Fibroblast of lung (primary cell): ENCODE results near the gene COLGALT1. TPM values are rescaled to one million over a fixed set of nuclear protein-coding genes. Genes with fewer than 3 reads are reported as not detected.

Source experiments
- DNase-seq, 2 donors: peaks; one replicate each; pipeline versions ENCODE4 v3.0.0 to v3.0.0-alpha.2; 2010; ENCODE audit warnings: low read depth in 2 of 2
- H2AFZ ChIP-seq: 2 replicates; pipeline ENCODE4 v1.5.1; 2012; ENCODE audit warnings: low read length, control low read depth, inconsistent platforms
- H3K27ac ChIP-seq: 2 replicates; pipeline ENCODE4 v1.5.1; 2011; ENCODE audit warnings: low read length, control low read depth; ENCODE audit not compliant: insufficient read depth
- H3K27me3 ChIP-seq: 2 replicates; pipeline ENCODE4 v1.5.1; 2011; ENCODE audit warnings: mild to moderate bottlenecking, low read length; ENCODE audit not compliant: control insufficient read depth, insufficient read depth
- H3K36me3 ChIP-seq: 2 replicates; pipeline ENCODE4 v1.5.1; 2011; ENCODE audit warnings: low read length; ENCODE audit not compliant: control insufficient read depth, insufficient read depth
- H3K4me1 ChIP-seq: 2 replicates; pipeline ENCODE4 v1.5.1; 2011; ENCODE audit warnings: low read length; ENCODE audit not compliant: control insufficient read depth, insufficient read depth; ENCODE audit errors: extremely low read depth
- H3K4me2 ChIP-seq: 2 replicates; pipeline ENCODE4 v1.5.1; 2011; ENCODE audit warnings: low read length, control low read depth; ENCODE audit not compliant: insufficient read depth; ENCODE audit errors: extremely low read depth
- H3K4me3 ChIP-seq, 4 experiments: fragments of 200-600 bp in 1 of 4; sonication (generic) in 1 of 4; replicated peaks in 1 of 4; 2 replicates each; pipeline ENCODE4 v1.5.1; 2011 to 2016; ENCODE audit warnings: low read length in 4 of 4, low read depth in 3 of 4, mild to moderate bottlenecking in 3 of 4, control low read depth in 2 of 4, inconsistent platforms in 1 of 4, mixed read lengths in 1 of 4; ENCODE audit not compliant: insufficient read depth in 1 of 4; ENCODE audit errors: control extremely low read depth in 1 of 4
- H3K79me2 ChIP-seq: 2 replicates; pipeline ENCODE4 v1.5.1; 2012; ENCODE audit warnings: mild to moderate bottlenecking, low read length, inconsistent platforms; ENCODE audit not compliant: control insufficient read depth, insufficient read depth
- H3K9ac ChIP-seq: 2 replicates; pipeline ENCODE4 v1.5.1; 2011; ENCODE audit warnings: mild to moderate bottlenecking, low read length, control low read depth; ENCODE audit not compliant: insufficient read depth
- H3K9me3 ChIP-seq: 2 replicates; pipeline ENCODE4 v1.5.1; 2012; ENCODE audit warnings: low read depth, low read length; ENCODE audit not compliant: control insufficient read depth, insufficient read depth
- H4K20me1 ChIP-seq: 2 replicates; pipeline ENCODE4 v1.5.1; 2011; ENCODE audit warnings: low read length; ENCODE audit not compliant: control insufficient read depth, insufficient read depth; ENCODE audit errors: extremely low read depth
- EZH2 ChIP-seq: IDR thresholded peaks from 2 replicates; pipeline ENCODE4 v1.5.1; 2012; ENCODE audit warnings: low read length, control low read depth, mild to moderate bottlenecking; ENCODE audit errors: missing control alignments
- polyA plus RNA-seq, 2 donors: library from polyadenylated mRNA; depleted of rRNA in 1 of 2; stranded (reverse) in 1 of 2; unstranded in 1 of 2; fragments of >200 nt; gene quantifications; 2 replicates each; pipeline ENCODE4 v1.2.1, GENCODE V29; 2011 to 2012; ENCODE audit warnings: missing spikeins in 1 of 2
- total RNA-seq: library from RNA; depleted of rRNA; stranded (reverse); fragments of >200 nt; gene quantifications from 2 replicates; pipeline ENCODE4 v1.2.1, GENCODE V29; 2014
- TF ChIP-seq, protein P1 (sequence below), 2 donors: IDR thresholded peaks in 1 of 2; conservative IDR thresholded peaks in 1 of 2; 1 replicate in 1 of 2; 2 replicates in 1 of 2; pipeline ENCODE4 v1.5.1; 2011 to 2012; ENCODE audit warnings: low read length in 2 of 2, control low read depth in 1 of 2, inconsistent platforms in 1 of 2, low read depth in 1 of 2, mild to moderate bottlenecking in 1 of 2

The COLGALT1 gene
- total and polyA plus RNA-seq, 2 donors (not counting 1 experiment from before 2014, with no cell fraction given): 96.9 to 103 TPM

DNA sequence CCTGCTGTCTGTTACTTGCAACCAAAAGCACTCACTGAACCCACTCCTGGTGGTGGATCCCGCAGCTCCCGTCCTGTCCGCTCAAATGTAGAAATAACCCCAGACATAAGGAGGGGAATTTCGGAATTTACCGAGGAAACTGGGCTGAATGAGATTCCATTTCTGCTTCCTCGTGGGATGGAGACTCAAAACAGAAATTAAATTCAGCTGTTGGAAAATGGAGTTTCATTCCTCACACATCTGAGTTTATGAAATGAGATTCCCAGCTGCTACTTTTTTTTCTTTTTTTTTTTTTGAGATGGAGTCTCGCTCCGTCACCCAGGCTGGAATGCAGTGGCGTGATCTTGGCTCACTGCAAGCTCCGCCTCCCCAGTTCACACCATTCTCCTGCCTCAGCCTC lies 44.3 kb downstream of the COLGALT1 start:
- DNase-seq: no peak
- Histone ChIP-seq H3K27me3 (peaks cover 19% of the 10 kb centered on the region), H3K27ac (no peak overlapping the region), H3K79me2 (no peaks in the 10 kb centered on the region), H3K36me3 (no peaks in the 10 kb centered on the region), H4K20me1 (no peaks in the 10 kb centered on the region), H3K4me3 (no peak overlapping the region), H3K9me3 (no peaks in the 10 kb centered on the region), H2AFZ (no peak overlapping the region), H3K4me1 (peaks cover 3% of the 10 kb centered on the region), H3K9ac (no peak overlapping the region), H3K4me2 (peak overlapping the region; percentile 17)
- TF ChIP-seq, protein P1, sequence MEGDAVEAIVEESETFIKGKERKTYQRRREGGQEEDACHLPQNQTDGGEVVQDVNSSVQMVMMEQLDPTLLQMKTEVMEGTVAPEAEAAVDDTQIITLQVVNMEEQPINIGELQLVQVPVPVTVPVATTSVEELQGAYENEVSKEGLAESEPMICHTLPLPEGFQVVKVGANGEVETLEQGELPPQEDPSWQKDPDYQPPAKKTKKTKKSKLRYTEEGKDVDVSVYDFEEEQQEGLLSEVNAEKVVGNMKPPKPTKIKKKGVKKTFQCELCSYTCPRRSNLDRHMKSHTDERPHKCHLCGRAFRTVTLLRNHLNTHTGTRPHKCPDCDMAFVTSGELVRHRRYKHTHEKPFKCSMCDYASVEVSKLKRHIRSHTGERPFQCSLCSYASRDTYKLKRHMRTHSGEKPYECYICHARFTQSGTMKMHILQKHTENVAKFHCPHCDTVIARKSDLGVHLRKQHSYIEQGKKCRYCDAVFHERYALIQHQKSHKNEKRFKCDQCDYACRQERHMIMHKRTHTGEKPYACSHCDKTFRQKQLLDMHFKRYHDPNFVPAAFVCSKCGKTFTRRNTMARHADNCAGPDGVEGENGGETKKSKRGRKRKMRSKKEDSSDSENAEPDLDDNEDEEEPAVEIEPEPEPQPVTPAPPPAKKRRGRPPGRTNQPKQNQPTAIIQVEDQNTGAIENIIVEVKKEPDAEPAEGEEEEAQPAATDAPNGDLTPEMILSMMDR (conservative IDR thresholded peaks at IDR 0.05 in 1 of 2, IDR thresholded peaks at IDR 0.05 in 1 of 2; ENCODE audit: low read depth in 1 of 2, low read length in 2 of 2): no peak
- TF ChIP-seq EZH2: no peak

DNA sequence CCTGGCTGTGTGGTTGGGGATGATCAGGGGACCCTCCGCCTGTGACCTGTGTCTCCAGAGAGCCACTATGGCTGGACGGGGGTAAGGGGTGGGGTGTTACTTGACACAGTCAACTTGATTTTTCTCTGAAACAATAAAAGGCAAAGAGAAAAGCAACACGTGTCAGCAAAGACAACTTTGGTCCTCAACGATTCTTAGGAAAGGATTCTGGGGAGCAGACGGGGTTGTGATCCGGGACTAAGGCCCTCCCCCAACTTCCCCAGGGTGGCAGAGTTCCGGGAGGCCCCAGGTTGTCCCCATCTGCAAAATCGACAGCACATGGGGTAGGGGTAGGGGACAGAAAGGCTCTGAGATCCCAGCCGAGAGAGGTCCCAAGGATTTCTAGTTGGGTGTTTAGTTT lies 46.2 kb downstream of the COLGALT1 start:
- Histone ChIP-seq H3K4me2 (no peak overlapping the region), H3K36me3 (no peaks in the 10 kb centered on the region), H3K9ac (no peak overlapping the region), H3K4me3 (no peak overlapping the region), H3K27me3 (peaks cover 19% of the 10 kb centered on the region), H2AFZ (no peak overlapping the region), H3K79me2 (no peaks in the 10 kb centered on the region), H4K20me1 (no peaks in the 10 kb centered on the region), H3K9me3 (no peaks in the 10 kb centered on the region), H3K4me1 (peaks cover 5% of the 10 kb centered on the region), H3K27ac (no peak overlapping the region)
- no peak for TF ChIP-seq EZH2
- TF ChIP-seq, protein P1 (conservative IDR thresholded peaks at IDR 0.05 in 1 of 2, IDR thresholded peaks at IDR 0.05 in 1 of 2; ENCODE audit: low read depth in 1 of 2, low read length in 2 of 2): no peak
- no peak for DNase-seq

DNA sequence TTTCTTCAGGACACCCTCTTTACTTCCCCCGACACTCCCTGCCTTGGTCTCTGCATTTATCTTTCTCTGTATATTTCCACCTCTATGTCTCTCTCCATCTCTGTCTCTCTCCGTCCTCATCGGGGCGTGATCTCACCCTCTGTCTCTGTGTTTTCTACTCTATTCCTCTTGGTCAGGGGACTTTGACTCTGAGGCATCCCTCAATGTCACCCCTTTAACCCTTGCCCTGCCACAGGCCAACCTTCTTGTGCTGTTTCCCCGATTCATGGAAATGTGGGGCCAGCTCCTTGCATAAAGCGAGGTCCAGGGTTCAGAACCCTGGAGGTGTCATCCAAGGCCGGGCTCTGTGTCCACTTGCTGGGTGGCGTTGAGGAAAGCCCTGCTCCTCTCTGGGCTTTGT lies 46.8 kb downstream of the COLGALT1 start:
- Histone ChIP-seq H3K4me1 (peaks cover 5% of the 10 kb centered on the region), H3K36me3 (no peaks in the 10 kb centered on the region), H2AFZ (no peak overlapping the region), H3K27me3 (peaks cover 19% of the 10 kb centered on the region), H3K27ac (no peak overlapping the region), H3K4me3 (no peak overlapping the region), H3K9me3 (no peaks in the 10 kb centered on the region), H3K9ac (no peak overlapping the region), H3K79me2 (no peaks in the 10 kb centered on the region), H4K20me1 (no peaks in the 10 kb centered on the region), H3K4me2 (no peak overlapping the region)
- no peak for DNase-seq
- TF ChIP-seq, protein P1 (conservative IDR thresholded peaks at IDR 0.05 in 1 of 2, IDR thresholded peaks at IDR 0.05 in 1 of 2; ENCODE audit: low read depth in 1 of 2, low read length in 2 of 2): no peak
- TF ChIP-seq EZH2: peak; percentile 54
